Retinal pigment epithelial cell (primary cell): ENCODE measurements around the gene VAMP8.
"Not testable (repeated sequence)": the region's sequence is repeated elsewhere in the genome, so short reads cannot be mapped to it uniquely, and the experiment has no call there.

Source experiments
- DNase-seq: peaks from one replicate; pipeline ENCODE4 v3.0.0-alpha.2; 2010; ENCODE audit warnings: low read depth
- H3K4me3 ChIP-seq: 2 replicates; pipeline ENCODE4 v1.5.1; 2011; ENCODE audit warnings: mild to moderate bottlenecking, low read length, control low read depth, moderate library complexity
- TF ChIP-seq, protein P1 (sequence below): conservative IDR thresholded peaks from 2 replicates; pipeline ENCODE4 v1.5.1; 2011; ENCODE audit warnings: low read depth, low read length, control low read depth, inconsistent platforms

VAMP8 gene

DNA sequence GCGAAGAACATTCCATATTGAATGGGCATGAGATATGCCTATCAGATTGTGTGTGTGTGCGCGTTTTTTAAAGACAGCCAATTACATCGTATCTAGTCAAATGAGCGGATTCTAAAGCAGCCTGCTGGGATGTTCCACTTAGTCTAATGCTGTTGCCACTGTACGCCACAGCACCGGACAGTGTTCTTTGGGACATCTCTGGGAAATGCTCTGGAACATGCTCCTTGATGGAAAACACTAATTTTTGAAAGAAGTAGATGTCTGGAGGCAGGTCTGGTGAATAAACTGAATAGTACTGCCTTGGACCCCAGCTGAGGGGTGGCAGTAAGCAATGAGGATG is 28.7 kb downstream of the VAMP8 start:
- H3K4me3 ChIP-seq: peak overlapping the region; percentile 7
- no peak for DNase-seq

DNA sequence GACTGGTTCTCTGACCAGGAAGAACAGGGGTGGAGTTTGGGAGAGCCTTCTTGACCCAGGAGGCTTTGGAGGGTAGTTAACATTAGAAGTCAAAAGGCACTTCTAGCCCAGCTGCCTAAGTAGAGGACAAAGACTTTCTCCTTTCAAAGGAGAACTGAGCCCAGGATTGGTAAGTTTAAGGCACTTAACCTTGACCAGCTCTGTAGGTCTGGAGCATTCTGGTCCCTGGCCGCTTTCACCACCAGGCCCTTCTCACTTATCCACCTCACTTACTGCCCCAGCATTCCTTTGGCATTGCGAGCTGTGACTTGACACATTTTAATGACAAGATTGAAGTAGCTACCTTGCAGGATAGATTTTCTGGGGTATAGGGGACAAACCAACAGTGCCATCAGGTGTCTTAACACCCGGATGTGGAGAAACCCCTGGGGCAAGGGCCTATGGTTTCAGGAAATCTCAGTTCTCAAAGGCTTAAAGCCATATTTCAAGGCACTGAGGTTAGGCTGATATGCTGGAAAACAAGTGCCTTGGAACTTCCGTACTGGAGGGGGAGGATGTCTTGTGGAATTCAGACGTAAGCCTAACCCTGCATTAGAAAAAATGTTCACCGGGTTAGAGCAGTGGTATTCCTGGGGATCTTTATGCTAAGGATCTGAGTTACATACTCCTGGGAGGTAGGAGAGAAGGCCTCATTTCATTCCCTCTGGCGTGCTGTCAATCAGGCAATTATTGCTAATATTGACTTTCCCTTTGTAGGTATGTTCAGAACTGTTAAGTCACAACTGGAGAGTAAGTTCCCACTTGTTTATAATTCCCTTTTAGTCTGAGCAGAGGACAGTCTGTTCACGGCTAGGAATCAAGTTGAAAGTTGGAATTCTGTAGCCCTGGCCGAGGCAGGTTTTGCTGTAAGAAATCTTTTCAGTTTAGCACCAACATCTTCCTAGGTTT is 30.2 kb downstream of the VAMP8 start:
- peak; percentile 64 for DNase-seq
- TF ChIP-seq, protein P1, sequence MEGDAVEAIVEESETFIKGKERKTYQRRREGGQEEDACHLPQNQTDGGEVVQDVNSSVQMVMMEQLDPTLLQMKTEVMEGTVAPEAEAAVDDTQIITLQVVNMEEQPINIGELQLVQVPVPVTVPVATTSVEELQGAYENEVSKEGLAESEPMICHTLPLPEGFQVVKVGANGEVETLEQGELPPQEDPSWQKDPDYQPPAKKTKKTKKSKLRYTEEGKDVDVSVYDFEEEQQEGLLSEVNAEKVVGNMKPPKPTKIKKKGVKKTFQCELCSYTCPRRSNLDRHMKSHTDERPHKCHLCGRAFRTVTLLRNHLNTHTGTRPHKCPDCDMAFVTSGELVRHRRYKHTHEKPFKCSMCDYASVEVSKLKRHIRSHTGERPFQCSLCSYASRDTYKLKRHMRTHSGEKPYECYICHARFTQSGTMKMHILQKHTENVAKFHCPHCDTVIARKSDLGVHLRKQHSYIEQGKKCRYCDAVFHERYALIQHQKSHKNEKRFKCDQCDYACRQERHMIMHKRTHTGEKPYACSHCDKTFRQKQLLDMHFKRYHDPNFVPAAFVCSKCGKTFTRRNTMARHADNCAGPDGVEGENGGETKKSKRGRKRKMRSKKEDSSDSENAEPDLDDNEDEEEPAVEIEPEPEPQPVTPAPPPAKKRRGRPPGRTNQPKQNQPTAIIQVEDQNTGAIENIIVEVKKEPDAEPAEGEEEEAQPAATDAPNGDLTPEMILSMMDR: no peak
- no peak overlapping the region for H3K4me3 ChIP-seq

More for the DNA sequence above, 28.7 kb downstream of the VAMP8 start:
- TF ChIP-seq, protein P1: no peak

DNA sequence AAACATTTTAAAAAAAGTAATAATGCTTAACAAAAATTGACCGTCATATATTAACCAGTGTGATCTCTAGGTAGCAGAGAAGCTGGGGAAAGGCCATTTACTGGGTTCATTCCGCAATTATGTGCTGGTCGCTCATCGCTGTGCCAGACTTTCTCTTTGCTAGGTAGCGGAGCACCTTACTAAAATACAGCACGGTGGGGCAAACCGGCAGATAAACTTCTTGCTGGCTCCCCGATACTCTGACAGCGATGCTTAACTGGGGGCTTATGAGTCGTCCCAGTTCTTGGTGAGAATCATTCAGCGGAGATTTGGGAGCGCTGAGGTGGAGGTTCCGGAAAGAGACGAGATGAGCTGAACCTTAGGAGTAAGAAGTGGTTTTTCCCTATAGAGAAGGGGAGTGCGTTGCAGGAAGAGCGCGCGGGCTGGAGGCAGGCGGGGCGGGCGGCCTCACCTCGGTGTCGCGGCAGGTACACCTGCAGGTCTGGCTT is 33.9 kb downstream of the VAMP8 start:
- no peak for DNase-seq
- TF ChIP-seq, protein P1: no peak
- H3K4me3 ChIP-seq: peak overlapping the region; percentile 83

DNA sequence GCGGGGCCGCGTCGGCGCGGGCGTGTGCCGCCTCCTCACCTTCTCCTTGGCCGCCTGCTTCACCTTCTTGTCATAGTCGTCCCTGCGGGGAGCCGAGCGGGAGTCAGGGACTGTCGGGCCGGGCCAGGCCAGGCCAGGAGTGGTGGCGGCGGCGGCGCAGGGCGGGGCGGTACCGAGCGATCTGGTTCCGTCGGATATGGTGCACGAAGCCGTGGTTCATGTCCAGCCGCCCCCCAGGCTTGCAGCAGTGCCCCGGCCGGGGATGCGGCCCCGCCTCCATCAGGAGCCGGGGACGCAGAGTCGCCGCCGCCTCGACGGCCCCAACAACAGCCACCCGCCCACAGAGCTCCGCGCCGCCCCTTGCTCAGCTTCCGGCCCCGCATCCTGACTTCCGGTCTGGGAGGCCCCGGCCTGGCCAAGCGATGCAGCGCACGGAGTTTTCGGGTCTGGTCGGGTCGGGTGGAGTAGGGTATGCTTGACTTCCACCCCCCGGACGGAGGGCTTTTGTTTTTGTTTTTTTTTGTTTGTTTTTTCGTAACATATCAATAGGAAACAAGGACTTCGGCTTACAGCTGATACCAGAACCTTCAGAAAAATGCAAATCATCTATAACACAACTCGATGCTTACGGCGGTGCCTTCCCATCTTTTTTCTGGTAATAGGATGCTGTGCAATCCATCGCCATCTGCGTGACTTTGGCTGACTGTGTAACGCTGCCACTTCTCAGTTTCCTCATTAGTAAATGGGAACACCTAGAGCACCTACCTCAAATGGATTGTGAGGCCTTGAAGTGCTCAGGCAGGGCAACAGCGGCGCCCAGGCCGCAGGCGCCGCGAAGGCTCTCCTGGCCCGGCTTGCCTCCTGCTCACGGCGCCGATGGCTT is 34.6 kb downstream of the VAMP8 start, which contains the start of gene C2orf68:
C2orf68 (minus strand) TSS at position 362 of the 883 bp plus-strand sequence; CDS start at position 280, 82 bp downstream.
- H3K4me3 ChIP-seq: peak within 1 kb of the TSS; percentile 83
- TF ChIP-seq, protein P1: no peak
- DNase-seq: no peak

DNA sequence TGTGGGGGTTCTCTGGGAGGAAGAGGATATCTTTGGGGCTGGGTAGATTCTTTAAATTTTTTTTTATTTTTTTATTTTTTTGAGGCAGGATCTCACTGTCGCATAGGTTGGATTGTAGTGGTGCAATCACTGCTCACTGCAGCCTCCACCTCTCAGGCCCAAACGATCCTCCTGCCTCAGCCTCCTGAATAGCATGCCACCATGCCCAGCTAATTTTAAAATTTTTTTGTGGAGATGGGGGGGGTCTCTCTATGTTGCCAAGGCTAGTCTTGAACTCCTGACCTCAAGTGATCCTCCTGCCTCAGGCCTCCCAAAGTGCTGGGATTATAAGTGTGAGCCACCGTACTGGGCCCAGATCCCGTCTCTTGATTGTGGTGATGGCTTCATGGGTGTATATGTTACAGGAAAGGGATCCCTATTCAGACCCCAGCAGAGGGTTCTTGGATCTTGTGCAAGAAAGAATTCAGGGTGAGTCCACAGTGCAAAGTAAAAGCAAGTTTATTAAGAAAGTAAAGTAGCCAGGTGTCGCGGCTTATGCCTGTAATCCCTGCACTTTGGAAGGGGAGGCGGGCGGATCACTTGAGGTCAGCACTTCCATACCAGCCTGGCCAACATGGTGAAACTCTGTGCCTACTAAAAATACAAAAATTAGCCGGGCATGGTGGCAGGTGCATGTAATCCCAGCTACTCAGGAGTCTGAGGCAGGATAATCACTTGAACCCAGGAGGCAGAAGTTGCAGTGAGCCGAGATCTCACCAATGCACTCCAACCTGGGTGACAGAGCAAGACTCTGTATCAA is 36.5 kb downstream of the VAMP8 start:
- DNase-seq: no peak
- TF ChIP-seq, protein P1: no peak
- H3K4me3 ChIP-seq: no peak overlapping the region

DNA sequence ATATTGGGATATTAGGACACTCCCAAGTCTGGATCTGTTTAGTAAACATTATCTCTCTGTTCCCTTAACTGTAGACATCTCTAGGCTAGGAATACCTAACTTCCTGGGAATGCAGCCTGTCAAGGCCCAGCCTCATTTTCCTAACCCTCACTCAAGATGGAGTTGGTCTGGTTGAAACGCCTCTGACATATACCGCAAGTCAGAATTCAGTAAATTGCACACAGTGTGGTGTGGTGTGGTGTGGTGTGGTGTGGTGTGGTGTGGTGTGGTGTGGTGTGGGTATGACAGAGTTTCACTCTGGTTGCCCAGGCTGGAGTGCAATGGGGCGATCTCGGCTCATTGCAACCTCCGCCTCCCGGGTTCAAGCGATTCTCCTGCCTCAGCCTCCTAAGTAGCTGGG is 37.4 kb downstream of the VAMP8 start:
- not testable (repeated sequence) for DNase-seq, H3K4me3 ChIP-seq

DNA sequence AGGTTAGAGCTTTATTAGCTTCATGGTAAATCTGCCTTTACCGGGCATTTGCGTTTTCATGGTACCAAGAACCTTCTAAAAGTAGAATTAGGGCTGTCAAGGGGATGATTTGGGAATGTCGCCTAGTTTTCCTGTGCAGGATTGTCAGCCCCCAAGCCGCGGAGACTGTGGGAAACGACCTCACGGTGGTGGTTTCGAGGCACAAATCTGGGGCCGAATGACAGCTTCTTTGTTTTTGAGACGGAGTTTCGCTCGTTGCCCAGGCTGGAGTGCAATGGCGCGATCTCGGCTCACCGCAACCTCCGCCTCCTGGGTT is 38.0 kb downstream of the VAMP8 start:
- DNase-seq: no peak
- H3K4me3 ChIP-seq: no peak overlapping the region
- TF ChIP-seq, protein P1: no peak

DNA sequence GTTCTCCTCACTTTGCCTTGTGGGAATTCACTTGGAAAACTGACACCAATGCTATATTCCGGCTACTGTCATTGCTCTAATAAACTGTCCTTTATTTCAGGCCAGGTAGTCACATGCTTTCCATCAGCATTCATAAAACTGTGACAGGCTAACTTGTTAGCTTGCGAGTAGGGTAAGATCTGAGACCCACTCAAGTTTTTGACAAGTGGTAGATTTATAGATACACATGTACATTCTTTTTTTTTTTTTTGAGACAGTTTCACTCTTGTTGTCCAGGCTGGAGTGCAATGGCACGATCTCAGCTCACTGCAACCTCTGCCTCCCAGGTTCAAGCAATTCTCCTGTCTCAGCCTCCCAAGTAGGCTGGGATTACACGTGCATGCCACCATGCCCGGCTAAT is 40.3 kb downstream of the VAMP8 start:
- not testable (repeated sequence) for H3K4me3 ChIP-seq

More for the DNA sequence above, 40.3 kb downstream of the VAMP8 start:
- DNase-seq: not testable (repeated sequence)
